ENCODE results near the gene EDC4. TPM values are rescaled to one million over a fixed set of nuclear protein-coding genes. Genes with fewer than 3 reads are reported as not detected.

The EDC4 gene
- total and polyA plus RNA-seq, 2 of the 13 experiments (the other 11 are each of a cell fraction or from before 2014, with no cell fraction given), result 51.4 to 59.1 TPM

GRCh38 chr16:67872631-67873434 lies at the start of gene EDC4 (continued):
- TF ChIP-seq ZNF10 (CRISPR knock-in tag; IDR thresholded peaks at IDR 0.05; ENCODE audit: borderline replicate concordance, low read depth), result no peak
- no peak for TF ChIP-seq DDIT3 (CRISPR knock-in tag; IDR thresholded peaks at IDR 0.05)
- peak; percentile 79 for TF ChIP-seq ZNF335 (CRISPR knock-in tag; IDR thresholded peaks at IDR 0.05)
- peak; percentile 84; the same call in 1 of the 2 replicates for TF ChIP-seq RARG (CRISPR knock-in tag; IDR thresholded peaks at IDR 0.05; ENCODE audit: low read depth)
- no peak for TF ChIP-seq ZNF280D (CRISPR knock-in tag; IDR thresholded peaks at IDR 0.05)
- TF ChIP-seq ONECUT2 (CRISPR knock-in tag; IDR thresholded peaks at IDR 0.05), result peak; percentile 47; the same call in 1 of the 2 replicates
- peak; percentile 96 for TF ChIP-seq SMAD3 (CRISPR knock-in tag; IDR thresholded peaks at IDR 0.05)
- no peak for TF ChIP-seq PLRG1 (conservative IDR thresholded peaks at IDR 0.05)
- peak; percentile 86 for TF ChIP-seq TARDBP (CRISPR knock-in tag; IDR thresholded peaks at IDR 0.05)
- TF ChIP-seq ZNF704 (CRISPR knock-in tag; IDR thresholded peaks at IDR 0.05; ENCODE audit: borderline replicate concordance), result peak; percentile 71; the same call in 1 of the 2 replicates
- no peak for TF ChIP-seq AFF4 (CRISPR knock-in tag; IDR thresholded peaks at IDR 0.05)
- TF ChIP-seq KDM3A (CRISPR knock-in tag; IDR thresholded peaks at IDR 0.05; ENCODE audit: low read depth), result peak; percentile 99
- no peak for TF ChIP-seq ZNF484 (CRISPR knock-in tag; IDR thresholded peaks at IDR 0.05; ENCODE audit: borderline replicate concordance, low read depth)
- TF ChIP-seq PRDM4 (CRISPR knock-in tag; IDR thresholded peaks at IDR 0.05; ENCODE audit: borderline replicate concordance), result 0 out of 2 replicates have a peak, but pooled peaks have one; percentile 58
- TF ChIP-seq ZNF562 (CRISPR knock-in tag; IDR thresholded peaks at IDR 0.05; ENCODE audit: borderline replicate concordance), result no peak
- TF ChIP-seq ZNF644 (CRISPR knock-in tag; IDR thresholded peaks at IDR 0.05; ENCODE audit: low read depth), result no peak
